Measurements from ENCODE around the gene KNCN.

Gene KNCN

GRCh38 chr1:46520063-46520911, 31.2 kb downstream of the KNCN start (continued):
- no peak for TF ChIP-seq ZNF76 (tag by site-specific recombination; IDR thresholded peaks at IDR 0.05; ENCODE audit: borderline replicate concordance, low read depth)
- no peak for TF ChIP-seq ZNF354C (tag by site-specific recombination; IDR thresholded peaks at IDR 0.05; ENCODE audit: borderline replicate concordance, low read depth)
- no peak for TF ChIP-seq ZNF184 (tag by site-specific recombination; IDR thresholded peaks at IDR 0.05)
- no peak for TF ChIP-seq ZNF280C (tag by site-specific recombination; IDR thresholded peaks at IDR 0.05)
- no peak for TF ChIP-seq REST (tag by site-specific recombination; IDR thresholded peaks at IDR 0.05)
- TF ChIP-seq ZNF561 (tag by site-specific recombination; IDR thresholded peaks at IDR 0.05; ENCODE audit: borderline replicate concordance) = no peak
- no peak for TF ChIP-seq ZBTB1 (tag by site-specific recombination; IDR thresholded peaks at IDR 0.05)
- TF ChIP-seq ZNF146 (tag by site-specific recombination; IDR thresholded peaks at IDR 0.05) = no peak
- no peak for TF ChIP-seq ZNF324 (tag by site-specific recombination; IDR thresholded peaks at IDR 0.05)
- no peak for TF ChIP-seq ZNF560 (tag by site-specific recombination; IDR thresholded peaks at IDR 0.05; ENCODE audit: borderline replicate concordance)
- TF ChIP-seq ZBTB44 (tag by site-specific recombination; IDR thresholded peaks at IDR 0.05) = no peak
- TF ChIP-seq TRIM28 (IDR thresholded peaks at IDR 0.05; ENCODE audit: borderline replicate concordance, low read length) = no peak
- no peak for TF ChIP-seq ZNF596 (tag by site-specific recombination; IDR thresholded peaks at IDR 0.05)
- TF ChIP-seq ZEB2 (tag by site-specific recombination; IDR thresholded peaks at IDR 0.05) = no peak; the same call in 1 of the 2 replicates
- no peak for TF ChIP-seq ZNF221 (tag by site-specific recombination; IDR thresholded peaks at IDR 0.05; ENCODE audit: borderline replicate concordance)
- TF ChIP-seq OVOL3 (tag by site-specific recombination; IDR thresholded peaks at IDR 0.05) = no peak
- no peak for TF ChIP-seq ZNF768 (tag by site-specific recombination; IDR thresholded peaks at IDR 0.05)
- no peak for TF ChIP-seq ZNF747 (tag by site-specific recombination; IDR thresholded peaks at IDR 0.05)
- no peak for TF ChIP-seq IKZF3 (tag by site-specific recombination; IDR thresholded peaks at IDR 0.05)
- TF ChIP-seq KLF9 (tag by site-specific recombination; IDR thresholded peaks at IDR 0.05; ENCODE audit: low read depth) = peak; percentile 35; the same call in 1 of the 2 replicates
- TF ChIP-seq MZF1 (tag by site-specific recombination; IDR thresholded peaks at IDR 0.05; ENCODE audit: borderline replicate concordance) = no peak
- no peak for TF ChIP-seq ZNF654 (tag by site-specific recombination; IDR thresholded peaks at IDR 0.05; ENCODE audit: low read depth)
- no peak for TF ChIP-seq ZNF558 (tag by site-specific recombination; IDR thresholded peaks at IDR 0.05)
- no peak for TF ChIP-seq ZNF623 (tag by site-specific recombination; IDR thresholded peaks at IDR 0.05)
- TF ChIP-seq ZBTB7A (tag by site-specific recombination; IDR thresholded peaks at IDR 0.05; ENCODE audit: low read depth) = no peak
- 0 out of 2 replicates have a peak, but pooled peaks have one; percentile 40 for TF ChIP-seq ZSCAN23 (tag by site-specific recombination; IDR thresholded peaks at IDR 0.05)
- no peak for TF ChIP-seq WT1 (tag by site-specific recombination; IDR thresholded peaks at IDR 0.05)
- TF ChIP-seq GLI2 (tag by site-specific recombination; IDR thresholded peaks at IDR 0.05; ENCODE audit: borderline replicate concordance, low read depth) = no peak
- TF ChIP-seq ZNF404 (tag by site-specific recombination; IDR thresholded peaks at IDR 0.05) = no peak
- 0 out of 2 replicates have a peak, but pooled peaks have one; percentile 8 for TF ChIP-seq ZFP69B (tag by site-specific recombination; IDR thresholded peaks at IDR 0.05)
- TF ChIP-seq ZNF157 (tag by site-specific recombination; IDR thresholded peaks at IDR 0.05) = no peak
- no peak for TF ChIP-seq ZNF830 (tag by site-specific recombination; IDR thresholded peaks at IDR 0.05; ENCODE audit: low read depth)

Data from HEK293 (cell line).